ENCODE results near the gene DNAJC9. TPM values are rescaled to one million over a fixed set of nuclear protein-coding genes. Genes with fewer than 3 reads are reported as not detected.

The DNAJC9 gene
- total and polyA plus RNA-seq, 9 donors = 13.3 to 24.3 (median 16.4) TPM

DNA sequence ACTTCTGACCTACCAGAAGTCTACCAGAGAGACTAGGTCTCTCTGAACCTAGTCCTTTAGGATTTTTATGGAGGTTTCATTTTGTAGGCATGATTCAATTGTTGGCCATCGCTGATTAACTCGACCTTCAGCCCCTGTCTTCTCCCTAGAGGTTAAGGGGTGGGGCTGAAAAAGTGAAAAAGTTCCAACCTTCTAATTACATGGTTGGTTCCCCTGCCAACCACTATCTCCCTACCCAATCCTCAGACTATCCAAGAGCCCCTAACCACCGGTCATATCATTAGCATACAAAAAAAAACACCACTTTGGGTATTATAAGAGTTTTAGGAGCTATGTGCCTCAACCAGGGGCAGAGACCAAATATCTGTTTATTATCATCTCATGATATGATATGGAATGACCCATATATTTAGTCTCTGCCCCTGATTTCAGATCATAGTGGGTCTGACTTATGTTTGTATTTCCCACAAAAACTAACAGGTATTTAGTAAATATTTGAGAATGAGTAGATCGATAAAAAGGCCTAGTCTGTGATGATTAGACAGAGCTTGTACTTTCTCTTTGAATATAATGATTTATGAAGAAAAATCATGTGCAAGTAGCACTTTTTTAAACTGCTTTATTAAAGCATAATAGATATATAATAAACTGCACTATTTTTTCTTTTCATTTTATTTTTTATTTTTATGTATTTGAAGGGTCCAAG, 35.8 kb downstream of the DNAJC9 start:
- no peaks in the 10 kb centered on the region for H3K9me3 ChIP-seq
- TF ChIP-seq POLR2A (IDR thresholded peaks at IDR 0.05) (no peak), EP300 (IDR thresholded peaks at IDR 0.05) (no peak)
- TF ChIP-seq, protein P1, sequence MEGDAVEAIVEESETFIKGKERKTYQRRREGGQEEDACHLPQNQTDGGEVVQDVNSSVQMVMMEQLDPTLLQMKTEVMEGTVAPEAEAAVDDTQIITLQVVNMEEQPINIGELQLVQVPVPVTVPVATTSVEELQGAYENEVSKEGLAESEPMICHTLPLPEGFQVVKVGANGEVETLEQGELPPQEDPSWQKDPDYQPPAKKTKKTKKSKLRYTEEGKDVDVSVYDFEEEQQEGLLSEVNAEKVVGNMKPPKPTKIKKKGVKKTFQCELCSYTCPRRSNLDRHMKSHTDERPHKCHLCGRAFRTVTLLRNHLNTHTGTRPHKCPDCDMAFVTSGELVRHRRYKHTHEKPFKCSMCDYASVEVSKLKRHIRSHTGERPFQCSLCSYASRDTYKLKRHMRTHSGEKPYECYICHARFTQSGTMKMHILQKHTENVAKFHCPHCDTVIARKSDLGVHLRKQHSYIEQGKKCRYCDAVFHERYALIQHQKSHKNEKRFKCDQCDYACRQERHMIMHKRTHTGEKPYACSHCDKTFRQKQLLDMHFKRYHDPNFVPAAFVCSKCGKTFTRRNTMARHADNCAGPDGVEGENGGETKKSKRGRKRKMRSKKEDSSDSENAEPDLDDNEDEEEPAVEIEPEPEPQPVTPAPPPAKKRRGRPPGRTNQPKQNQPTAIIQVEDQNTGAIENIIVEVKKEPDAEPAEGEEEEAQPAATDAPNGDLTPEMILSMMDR (IDR thresholded peaks at IDR 0.05) = no peak
- H3K27ac ChIP-seq = no peak overlapping the region
- H3K27me3 ChIP-seq = no peaks in the 10 kb centered on the region
- WGBS, 3 donors = 86 to 92% (median 92%) methylated on average over 4 of the region's 4 CpGs
- no peaks in the 10 kb centered on the region for H3K4me1 ChIP-seq (ENCODE audit: insufficient read depth)
- intact Hi-C loops (cut with DNase I) = no loop called here
- no peaks in the 10 kb centered on the region for H3K36me3 ChIP-seq
- no peak overlapping the region for H3K4me3 ChIP-seq
- DNase-seq = no peak

DNA sequence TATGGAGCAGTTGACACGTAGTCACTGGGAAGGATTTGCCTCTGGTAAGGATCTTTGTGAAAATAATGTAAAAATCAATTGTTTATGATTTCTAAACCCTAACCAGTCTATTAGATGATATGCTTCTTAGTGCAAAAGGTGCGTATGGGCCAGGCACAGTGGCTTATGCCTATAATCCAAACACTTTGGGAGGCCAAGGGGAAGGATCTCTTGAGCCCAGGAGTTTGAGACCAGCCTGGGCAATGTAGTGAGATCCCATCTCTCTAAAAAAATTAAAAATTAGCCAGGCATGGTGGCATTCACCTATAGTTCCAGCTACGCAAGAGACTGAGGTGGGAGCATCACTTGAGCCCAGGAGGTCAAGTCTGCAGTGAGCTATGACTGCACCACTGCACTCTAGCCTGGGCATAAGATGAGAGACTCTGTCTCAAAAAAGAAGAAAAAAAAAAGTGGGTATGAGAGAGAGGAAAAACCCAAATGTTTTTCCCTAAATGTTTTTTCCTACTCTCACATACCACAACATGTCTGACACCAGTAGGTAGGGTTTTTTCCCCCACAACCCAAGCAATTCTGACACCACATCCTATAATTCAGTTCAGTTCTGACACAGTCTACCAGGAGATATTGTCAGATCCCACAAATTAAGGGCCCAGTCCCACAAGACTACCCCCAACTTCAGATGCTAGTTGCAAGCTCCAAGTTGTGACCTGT, 36.5 kb downstream of the DNAJC9 start:
- TF ChIP-seq POLR2A (IDR thresholded peaks at IDR 0.05) = no peak
- TF ChIP-seq EP300 (IDR thresholded peaks at IDR 0.05) = no peak
- TF ChIP-seq, protein P1 (IDR thresholded peaks at IDR 0.05) = no peak
- H3K27ac ChIP-seq = no peak overlapping the region
- H3K4me1 ChIP-seq (ENCODE audit: insufficient read depth) = no peaks in the 10 kb centered on the region
- no peaks in the 10 kb centered on the region for H3K27me3 ChIP-seq
- no peaks in the 10 kb centered on the region for H3K36me3 ChIP-seq
- intact Hi-C loops (cut with DNase I) = no loop called here
- WGBS, 3 donors = 95 to 96% (median 96%) methylated on average over 3 of the region's 3 CpGs
- H3K9me3 ChIP-seq = no peaks in the 10 kb centered on the region
- no peak for DNase-seq
- no peak overlapping the region for H3K4me3 ChIP-seq

DNA sequence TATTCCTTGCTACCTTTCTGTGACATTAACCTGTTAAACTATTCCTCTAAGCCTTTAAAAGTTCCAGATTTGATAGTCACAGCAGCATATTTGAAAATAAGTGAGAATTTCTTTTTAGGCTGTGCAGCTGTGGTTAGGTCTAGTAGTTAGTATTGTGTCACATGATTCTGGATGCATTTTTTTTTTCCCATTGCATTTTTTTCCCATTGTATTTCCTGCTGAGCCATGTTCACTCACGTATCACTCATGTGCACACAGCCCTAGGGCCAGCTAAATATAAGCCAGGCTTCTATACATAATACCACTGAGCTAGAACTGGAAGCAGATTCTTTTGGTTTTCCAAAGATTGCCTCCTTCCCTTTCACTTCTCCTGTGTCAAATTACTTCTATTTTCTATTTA, 37.4 kb downstream of the DNAJC9 start:
- TF ChIP-seq EP300 (IDR thresholded peaks at IDR 0.05) (no peak), POLR2A (IDR thresholded peaks at IDR 0.05) (no peak)
- TF ChIP-seq, protein P1 (IDR thresholded peaks at IDR 0.05) = no peak
- H3K9me3 ChIP-seq = no peaks in the 10 kb centered on the region
- 67 to 83% (median 69%) methylated on average over 1 of the region's 1 CpG for WGBS, 3 donors

DNA sequence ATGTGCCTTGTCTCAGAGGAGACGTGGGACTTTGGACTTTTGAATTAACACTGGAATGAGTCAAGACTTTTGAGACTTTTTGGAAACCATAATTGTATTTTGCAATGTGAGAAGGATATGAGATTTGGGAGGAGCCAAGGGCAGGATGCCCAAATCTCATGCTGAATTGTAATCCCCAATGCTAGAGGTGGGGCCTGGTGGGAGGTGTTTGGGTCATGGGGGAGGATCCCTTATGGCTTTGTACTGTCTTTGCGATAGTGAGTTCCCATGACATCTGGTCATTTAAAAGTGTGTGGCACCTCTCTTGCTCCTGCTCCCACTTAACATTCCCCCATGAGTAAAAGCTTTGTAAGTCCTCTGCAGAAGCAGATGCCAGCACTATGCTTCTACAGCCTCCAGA, 39.2 kb downstream of the DNAJC9 start:
- DNase-seq = no peak
- no peak overlapping the region for H3K4me3 ChIP-seq
- TF ChIP-seq, protein P1 (IDR thresholded peaks at IDR 0.05) = no peak
- no peak for TF ChIP-seq POLR2A (IDR thresholded peaks at IDR 0.05)
- no peak for TF ChIP-seq EP300 (IDR thresholded peaks at IDR 0.05)
- H3K4me1 ChIP-seq (ENCODE audit: insufficient read depth) = no peaks in the 10 kb centered on the region
- no peaks in the 10 kb centered on the region for H3K36me3 ChIP-seq
- H3K9me3 ChIP-seq = no peaks in the 10 kb centered on the region
- no peak overlapping the region for H3K27ac ChIP-seq
- no peaks in the 10 kb centered on the region for H3K27me3 ChIP-seq
- WGBS, 3 donors = 81 to 84% (median 83%) methylated on average over 2 of the region's 2 CpGs
- intact Hi-C loops (cut with DNase I) = no loop called here

More for the DNA sequence above, 37.4 kb downstream of the DNAJC9 start:
- Histone ChIP-seq H3K27me3 (no peaks in the 10 kb centered on the region), H3K4me3 (no peak overlapping the region), H3K27ac (no peak overlapping the region), H3K36me3 (no peaks in the 10 kb centered on the region), H3K4me1 (ENCODE audit: insufficient read depth) (no peaks in the 10 kb centered on the region)
- no peak for DNase-seq
- intact Hi-C loops (cut with DNase I) = no loop called here

Data from ovary (tissue), 9 donors.